Measurements from ENCODE around the gene KIDINS220. TPM values are rescaled to one million over a fixed set of nuclear protein-coding genes. Genes with fewer than 3 reads are reported as not detected.
A peak's percentile ranks its signal among the peaks of the same experiment; 100 is the strongest.

KIDINS220 gene
- total and polyA plus RNA-seq, 9 of the 15 experiments (the other 6 are each of a cell fraction or from before 2014, with no cell fraction given), result 15.2 to 48.0 (median 34.4) TPM

GRCh38 chr2:8681786-8682692 is 155.4 kb downstream of the KIDINS220 start, which contains the start of gene ID2 (continued):
- TF ChIP-seq ZFP91 (CRISPR knock-in tag; IDR thresholded peaks at IDR 0.05), result no peak
- TF ChIP-seq, protein P1, sequence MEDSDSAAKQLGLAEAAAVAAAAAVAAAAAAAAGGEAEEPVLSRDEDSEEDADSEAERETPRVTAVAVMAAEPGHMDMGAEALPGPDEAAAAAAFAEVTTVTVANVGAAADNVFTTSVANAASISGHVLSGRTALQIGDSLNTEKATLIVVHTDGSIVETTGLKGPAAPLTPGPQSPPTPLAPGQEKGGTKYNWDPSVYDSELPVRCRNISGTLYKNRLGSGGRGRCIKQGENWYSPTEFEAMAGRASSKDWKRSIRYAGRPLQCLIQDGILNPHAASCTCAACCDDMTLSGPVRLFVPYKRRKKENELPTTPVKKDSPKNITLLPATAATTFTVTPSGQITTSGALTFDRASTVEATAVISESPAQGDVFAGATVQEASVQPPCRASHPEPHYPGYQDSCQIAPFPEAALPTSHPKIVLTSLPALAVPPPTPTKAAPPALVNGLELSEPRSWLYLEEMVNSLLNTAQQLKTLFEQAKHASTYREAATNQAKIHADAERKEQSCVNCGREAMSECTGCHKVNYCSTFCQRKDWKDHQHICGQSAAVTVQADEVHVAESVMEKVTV (CRISPR knock-in tag; IDR thresholded peaks at IDR 0.05), result no peak
- no peak for TF ChIP-seq TARDBP (IDR thresholded peaks at IDR 0.05)
- TF ChIP-seq MTA2 (IDR thresholded peaks at IDR 0.05; ENCODE audit: low read depth), result no peak
- no peak for TF ChIP-seq MAFG (tag; conservative IDR thresholded peaks at IDR 0.05)
- TF ChIP-seq ZEB2 (IDR thresholded peaks at IDR 0.05), result 0 out of 2 replicates have a peak, but pooled peaks have one; percentile 11
- no peak for TF ChIP-seq ZNF253 (CRISPR knock-in tag; conservative IDR thresholded peaks at IDR 0.05)
- TF ChIP-seq CREBBP (IDR thresholded peaks at IDR 0.05; ENCODE audit: low read depth, low read length), result no peak
- TF ChIP-seq ZNF764 (CRISPR knock-in tag; IDR thresholded peaks at IDR 0.05; ENCODE audit: low read depth), result no peak
- TF ChIP-seq POLR2AphosphoS5 (IDR thresholded peaks at IDR 0.05; ENCODE audit: control insufficient read depth, insufficient read depth, low read depth, low read length), result peak; percentile 94
- TF ChIP-seq SRF (CRISPR knock-in tag; IDR thresholded peaks at IDR 0.05), result peak in 1 of 2 experiments; percentile 67; a peak in 1 of 4 replicates
- TF ChIP-seq PHF21A (IDR thresholded peaks at IDR 0.05; ENCODE audit: borderline replicate concordance, low read depth), result no peak
- no peak for TF ChIP-seq MAFK (IDR thresholded peaks at IDR 0.05; ENCODE audit: low read length)
- no peak for TF ChIP-seq SREBF2 (CRISPR knock-in tag; IDR thresholded peaks at IDR 0.05)
- peak; percentile 72 to 73 for TF ChIP-seq MAZ (CRISPR knock-in tag; conservative IDR thresholded peaks at IDR 0.05 in 1 of 2, IDR thresholded peaks at IDR 0.05 in 1 of 2)
- TF ChIP-seq, protein P2, sequence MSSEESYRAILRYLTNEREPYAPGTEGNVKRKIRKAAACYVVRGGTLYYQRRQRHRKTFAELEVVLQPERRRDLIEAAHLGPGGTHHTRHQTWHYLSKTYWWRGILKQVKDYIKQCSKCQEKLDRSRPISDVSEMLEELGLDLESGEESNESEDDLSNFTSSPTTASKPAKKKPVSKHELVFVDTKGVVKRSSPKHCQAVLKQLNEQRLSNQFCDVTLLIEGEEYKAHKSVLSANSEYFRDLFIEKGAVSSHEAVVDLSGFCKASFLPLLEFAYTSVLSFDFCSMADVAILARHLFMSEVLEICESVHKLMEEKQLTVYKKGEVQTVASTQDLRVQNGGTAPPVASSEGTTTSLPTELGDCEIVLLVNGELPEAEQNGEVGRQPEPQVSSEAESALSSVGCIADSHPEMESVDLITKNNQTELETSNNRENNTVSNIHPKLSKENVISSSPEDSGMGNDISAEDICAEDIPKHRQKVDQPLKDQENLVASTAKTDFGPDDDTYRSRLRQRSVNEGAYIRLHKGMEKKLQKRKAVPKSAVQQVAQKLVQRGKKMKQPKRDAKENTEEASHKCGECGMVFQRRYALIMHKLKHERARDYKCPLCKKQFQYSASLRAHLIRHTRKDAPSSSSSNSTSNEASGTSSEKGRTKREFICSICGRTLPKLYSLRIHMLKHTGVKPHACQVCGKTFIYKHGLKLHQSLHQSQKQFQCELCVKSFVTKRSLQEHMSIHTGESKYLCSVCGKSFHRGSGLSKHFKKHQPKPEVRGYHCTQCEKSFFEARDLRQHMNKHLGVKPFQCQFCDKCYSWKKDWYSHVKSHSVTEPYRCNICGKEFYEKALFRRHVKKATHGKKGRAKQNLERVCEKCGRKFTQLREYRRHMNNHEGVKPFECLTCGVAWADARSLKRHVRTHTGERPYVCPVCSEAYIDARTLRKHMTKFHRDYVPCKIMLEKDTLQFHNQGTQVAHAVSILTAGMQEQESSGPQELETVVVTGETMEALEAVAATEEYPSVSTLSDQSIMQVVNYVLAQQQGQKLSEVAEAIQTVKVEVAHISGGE (CRISPR knock-in tag; IDR thresholded peaks at IDR 0.05), result no peak
- TF ChIP-seq MTA3 (IDR thresholded peaks at IDR 0.05; ENCODE audit: borderline replicate concordance), result peak; percentile 99
- TF ChIP-seq PPARD (CRISPR knock-in tag; IDR thresholded peaks at IDR 0.05), result no peak
- TF ChIP-seq STAT5A (IDR thresholded peaks at IDR 0.05; ENCODE audit: borderline replicate concordance, low read length), result no peak
- TF ChIP-seq NBN (IDR thresholded peaks at IDR 0.05; ENCODE audit: low read depth), result no peak
- no peak for TF ChIP-seq ZNF23 (CRISPR knock-in tag; IDR thresholded peaks at IDR 0.05)
- TF ChIP-seq ZNF133 (CRISPR knock-in tag; IDR thresholded peaks at IDR 0.05), result no peak

All from K562 (cell line).